IPS-18c (cell line): ENCODE measurements around the gene SDK2.

Experiments used
- H3K4me3 ChIP-seq: 2 replicates; pipeline ENCODE4 v1.7.0; 2013; ENCODE audit warnings: low read depth, mild to moderate bottlenecking, low read length, moderate library complexity; ENCODE audit not compliant: insufficient read depth
- H3K9me3 ChIP-seq: one replicate; pipeline ENCODE4 v1.6.1; 2013; ENCODE audit warnings: mild to moderate bottlenecking, low read length, moderate library complexity; ENCODE audit not compliant: control insufficient read depth, insufficient read depth

SDK2 gene

DNA sequence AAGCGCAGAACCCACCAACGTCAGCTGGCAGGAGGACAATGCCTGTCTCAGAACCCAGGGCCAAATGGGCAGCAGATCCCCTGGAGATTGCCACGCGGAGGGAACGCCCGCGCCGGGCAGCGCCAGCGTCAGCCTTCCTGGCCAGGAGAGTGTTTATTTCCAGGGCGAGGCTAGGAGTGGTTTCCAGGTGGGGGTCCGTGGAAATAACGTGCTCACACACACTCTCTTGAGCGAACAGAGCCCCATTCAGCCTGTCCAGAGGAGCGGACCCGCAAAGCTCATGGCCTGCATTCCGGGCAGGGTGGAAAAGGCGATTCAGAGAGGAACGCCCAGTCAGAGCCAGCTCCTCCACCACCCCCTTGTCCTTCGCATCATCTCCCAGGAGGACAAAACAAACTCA lies 40.3 kb downstream of the SDK2 start:
- no peaks in the 10 kb centered on the region for H3K9me3 ChIP-seq
- no peak overlapping the region for H3K4me3 ChIP-seq

GRCh38 chr17:73600103-73600871 lies 44.0 kb downstream of the SDK2 start:
- Histone ChIP-seq H3K9me3 (no peaks in the 10 kb centered on the region), H3K4me3 (no peak overlapping the region)

GRCh38 chr17:73599599-73599998 lies 44.6 kb downstream of the SDK2 start:
- no peaks in the 10 kb centered on the region for H3K9me3 ChIP-seq
- H3K4me3 ChIP-seq, result no peak overlapping the region

GRCh38 chr17:73598212-73598611 lies 46.0 kb downstream of the SDK2 start:
- no peak overlapping the region for H3K4me3 ChIP-seq
- H3K9me3 ChIP-seq, result no peaks in the 10 kb centered on the region

GRCh38 chr17:73595931-73596330 lies 48.3 kb downstream of the SDK2 start:
- Histone ChIP-seq H3K9me3 (no peaks in the 10 kb centered on the region), H3K4me3 (no peak overlapping the region)

DNA sequence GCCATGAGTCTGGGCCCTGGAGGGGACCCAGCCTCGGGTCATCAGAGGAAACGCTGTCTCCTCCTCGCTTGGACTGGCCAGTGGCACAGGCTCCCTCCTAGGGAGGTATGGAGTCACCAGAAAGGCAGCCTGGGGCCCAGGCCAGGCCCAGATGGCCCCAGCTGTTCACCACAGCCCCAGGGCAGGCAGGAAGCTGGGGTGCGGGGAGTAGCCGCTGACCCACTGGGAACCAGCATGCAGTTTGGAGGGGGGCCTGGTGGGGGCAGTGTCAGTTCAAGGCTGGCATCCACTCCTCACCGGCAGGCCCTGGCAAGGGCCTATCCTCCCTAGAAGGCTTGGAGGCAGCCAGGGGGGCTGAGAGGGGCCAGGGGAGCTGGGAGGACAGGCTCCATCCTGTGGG lies 48.8 kb downstream of the SDK2 start:
- Histone ChIP-seq H3K9me3 (no peaks in the 10 kb centered on the region), H3K4me3 (no peak overlapping the region)

DNA sequence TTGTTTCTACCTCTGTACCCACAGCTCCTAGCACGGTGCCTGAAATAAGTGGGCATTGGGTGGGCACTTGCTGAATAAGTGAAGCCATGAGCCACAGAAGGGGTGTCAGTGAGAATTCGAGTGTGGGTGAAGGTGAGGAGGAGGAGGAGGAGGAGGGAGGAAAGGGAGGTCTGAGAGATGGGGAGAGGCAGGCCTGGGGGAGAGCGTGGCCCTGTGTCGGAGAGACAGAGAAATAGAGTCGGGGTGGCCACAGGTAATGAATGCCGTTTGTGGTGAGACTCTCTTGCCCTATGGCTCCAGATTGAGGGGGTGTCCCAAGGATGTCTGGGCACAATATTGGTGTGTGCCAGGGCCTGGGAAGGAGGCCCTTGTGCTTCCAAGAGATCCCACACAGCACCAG lies 49.2 kb downstream of the SDK2 start:
- Histone ChIP-seq H3K4me3 (no peak overlapping the region), H3K9me3 (no peaks in the 10 kb centered on the region)

DNA sequence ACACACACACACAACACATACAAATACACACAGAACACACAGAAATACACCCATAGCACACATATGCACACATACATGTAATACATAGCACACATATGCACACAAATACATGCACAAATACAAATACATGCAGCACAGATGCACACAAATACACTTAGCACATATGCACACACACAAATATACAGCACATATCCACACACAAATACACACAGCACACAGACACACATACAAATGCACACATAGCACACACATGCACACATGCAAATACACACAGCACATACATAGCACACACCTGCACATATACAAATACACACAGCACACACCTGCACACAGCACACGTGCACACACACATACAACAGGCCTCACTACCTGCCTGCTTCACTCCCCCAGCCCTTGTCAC lies 49.6 kb downstream of the SDK2 start:
- H3K9me3 ChIP-seq, result no peaks in the 10 kb centered on the region
- no peak overlapping the region for H3K4me3 ChIP-seq

- no peaks in the 10 kb centered on the region for H3K9me3 ChIP-seq
- no peak overlapping the region for H3K4me3 ChIP-seq
These were observed 50.2 kb downstream of the SDK2 start for GRCh38 chr17:73594025-73594424.

- no peaks in the 10 kb centered on the region for H3K9me3 ChIP-seq
- no peak overlapping the region for H3K4me3 ChIP-seq
These were observed 50.8 kb downstream of the SDK2 start for GRCh38 chr17:73593249-73593965.

DNA sequence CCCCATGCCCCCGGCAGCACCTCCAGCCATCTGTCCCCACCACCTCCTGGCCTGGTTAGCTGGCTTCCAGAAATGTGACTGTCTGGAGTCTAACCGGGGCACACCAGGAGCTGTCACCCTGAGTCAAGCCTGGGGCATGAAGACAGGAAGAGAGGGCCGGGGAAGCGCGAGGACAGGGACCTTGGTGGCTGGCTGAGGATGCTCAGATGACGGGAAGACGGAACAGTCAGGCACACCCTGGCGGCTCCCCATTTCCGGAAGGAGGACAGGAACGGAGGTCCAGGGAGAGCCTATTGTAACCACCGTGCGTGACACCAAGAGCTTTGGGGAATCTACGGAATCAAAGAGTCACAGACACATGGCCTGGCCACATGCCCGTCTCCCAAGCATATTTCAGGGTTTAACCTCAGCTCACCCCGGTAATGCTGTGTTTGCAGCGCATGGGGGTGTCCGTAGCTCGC lies 51.7 kb downstream of the SDK2 start:
- Histone ChIP-seq H3K9me3 (no peaks in the 10 kb centered on the region), H3K4me3 (no peak overlapping the region)

GRCh38 chr17:73592079-73592415 lies 52.2 kb downstream of the SDK2 start:
- no peak overlapping the region for H3K4me3 ChIP-seq

DNA sequence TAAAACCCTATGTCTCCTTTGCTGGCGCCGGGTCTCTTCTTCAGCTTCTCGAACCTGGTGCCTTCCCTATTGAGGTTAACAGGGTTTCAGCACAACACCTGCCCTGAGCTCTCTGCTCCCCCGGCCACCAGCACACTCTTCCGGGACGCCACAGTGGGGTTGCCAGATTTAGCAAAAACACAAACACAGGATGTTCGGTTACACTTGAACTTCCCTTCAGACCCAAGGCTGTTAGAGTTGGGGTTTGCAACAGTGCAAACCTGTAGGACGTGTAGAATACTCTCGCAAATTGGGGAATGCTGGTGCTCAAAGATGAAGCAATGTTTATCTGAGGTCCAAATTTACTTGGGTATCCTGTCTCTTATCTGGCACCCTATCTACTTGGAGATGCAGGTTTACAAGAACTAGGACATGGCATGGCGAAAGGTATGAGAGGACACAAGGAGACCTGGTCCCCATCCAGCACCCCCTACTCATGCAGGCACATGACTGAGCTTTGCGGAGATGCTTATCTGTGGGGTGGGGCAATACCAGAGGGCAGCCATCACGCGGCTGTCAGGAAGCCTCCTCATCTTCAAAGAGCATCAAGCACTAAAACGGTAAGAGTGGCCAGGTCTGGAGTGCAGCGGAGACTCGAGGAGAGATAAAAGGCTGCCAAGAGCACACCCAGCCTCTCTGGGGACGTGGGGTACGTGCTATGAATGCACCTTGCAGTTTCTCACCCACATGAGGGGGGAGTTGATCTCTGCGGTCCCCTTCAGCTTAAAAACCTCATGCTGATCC lies 52.8 kb downstream of the SDK2 start:
- no peaks in the 10 kb centered on the region for H3K9me3 ChIP-seq
- H3K4me3 ChIP-seq, result no peak overlapping the region

More at GRCh38 chr17:73592079-73592415, 52.2 kb downstream of the SDK2 start:
- H3K9me3 ChIP-seq, result no peaks in the 10 kb centered on the region

- Histone ChIP-seq H3K4me3 (no peak overlapping the region), H3K9me3 (no peaks in the 10 kb centered on the region)
These were observed 54.8 kb downstream of the SDK2 start for GRCh38 chr17:73589363-73589980.

DNA sequence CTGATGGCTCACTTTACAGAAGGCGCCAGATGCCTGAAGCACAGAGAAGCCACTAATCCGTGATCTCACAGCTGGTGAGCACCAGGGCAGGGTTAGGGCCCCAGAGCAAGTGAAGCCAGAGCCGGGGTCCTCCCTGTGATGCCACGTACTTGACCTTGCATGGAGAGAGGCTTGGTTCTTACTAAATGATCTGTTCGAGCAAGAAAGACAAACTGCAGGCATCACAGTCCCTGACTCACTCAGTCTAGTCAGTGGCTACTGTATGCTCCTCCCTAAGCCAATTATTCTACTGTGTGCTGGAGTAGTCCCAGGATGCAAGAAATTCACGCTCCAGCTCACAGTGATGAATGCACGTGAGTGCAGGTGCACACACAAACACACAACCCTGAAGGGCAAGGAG lies 55.4 kb downstream of the SDK2 start:
- H3K4me3 ChIP-seq, result no peak overlapping the region
- H3K9me3 ChIP-seq, result no peaks in the 10 kb centered on the region

DNA sequence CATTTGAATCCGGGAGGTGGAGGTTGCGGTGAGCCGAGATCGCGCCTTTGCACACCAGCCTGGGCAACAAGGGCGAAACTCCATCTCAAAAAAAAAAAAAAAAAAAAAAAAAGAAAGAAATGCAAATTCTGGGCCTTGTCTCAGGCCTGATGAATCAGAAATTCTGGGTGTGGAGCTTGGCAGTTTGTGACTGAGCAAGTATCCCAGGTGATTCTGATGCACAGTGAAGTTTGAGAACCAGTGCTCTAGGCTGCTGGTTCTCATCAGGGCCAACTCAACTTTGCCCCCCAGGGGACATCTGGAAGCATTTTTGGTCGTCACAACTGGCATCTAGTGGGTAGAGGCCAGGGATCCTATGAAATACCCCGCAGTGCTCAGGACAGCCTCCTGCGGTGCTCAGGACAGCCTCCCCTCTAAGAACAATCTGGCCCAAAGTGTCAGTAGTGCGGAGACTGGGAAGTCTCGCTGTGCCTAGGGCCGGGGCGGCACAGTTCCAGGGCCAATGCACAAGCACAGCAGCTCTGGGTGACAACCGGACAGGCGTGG lies 55.9 kb downstream of the SDK2 start:
- Histone ChIP-seq H3K4me3 (no peak overlapping the region), H3K9me3 (no peaks in the 10 kb centered on the region)

- H3K4me3 ChIP-seq, result no peak overlapping the region
- H3K9me3 ChIP-seq, result no peaks in the 10 kb centered on the region
These were observed 57.2 kb downstream of the SDK2 start for GRCh38 chr17:73586921-73587602.
